Ishikawa (cell line): ENCODE measurements around the gene CLDN22.

Experiments
- CREB1 ChIP-seq: IDR thresholded peaks from 2 replicates; pipeline ENCODE4 v1.6.1; 2012; ENCODE audit warnings: low read depth
- EGR1 ChIP-seq: IDR thresholded peaks from 2 replicates; pipeline ENCODE4 v1.6.1; 2012
- EP300 ChIP-seq: IDR thresholded peaks from 2 replicates; pipeline ENCODE4 v1.6.1; 2012; ENCODE audit warnings: borderline replicate concordance
- FOXM1 ChIP-seq: IDR thresholded peaks from 2 replicates; pipeline ENCODE4 v1.6.1; 2012; ENCODE audit warnings: low read depth, borderline replicate concordance
- NFIC ChIP-seq: IDR thresholded peaks from 2 replicates; pipeline ENCODE4 v1.6.1; 2012
- RAD21 ChIP-seq: IDR thresholded peaks from 2 replicates; pipeline ENCODE4 v1.6.1; 2012; ENCODE audit warnings: low read depth
- TAF1 ChIP-seq: IDR thresholded peaks from 2 replicates; pipeline ENCODE4 v1.6.1; 2012; ENCODE audit warnings: low read depth, mild to moderate bottlenecking
- TCF12 ChIP-seq: IDR thresholded peaks from 2 replicates; pipeline ENCODE4 v1.6.1; 2012; ENCODE audit warnings: low read depth
- YY1 ChIP-seq: IDR thresholded peaks from 2 replicates; pipeline ENCODE4 v1.6.1; 2012; ENCODE audit warnings: low read depth
- ZBTB7A ChIP-seq: IDR thresholded peaks from 2 replicates; pipeline ENCODE4 v1.6.1; 2012; ENCODE audit warnings: low read depth
- TF ChIP-seq, protein P1 (sequence below): IDR thresholded peaks from 2 replicates; pipeline ENCODE4 v1.6.1; 2012

- TF ChIP-seq, protein P1, sequence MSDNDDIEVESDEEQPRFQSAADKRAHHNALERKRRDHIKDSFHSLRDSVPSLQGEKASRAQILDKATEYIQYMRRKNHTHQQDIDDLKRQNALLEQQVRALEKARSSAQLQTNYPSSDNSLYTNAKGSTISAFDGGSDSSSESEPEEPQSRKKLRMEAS = no peak
- no peak for TF ChIP-seq NFIC
- no peak for TF ChIP-seq EGR1
- no peak for TF ChIP-seq YY1
- no peak for TF ChIP-seq ZBTB7A
- TF ChIP-seq EP300 = no peak
- TF ChIP-seq TAF1 = no peak
- no peak for TF ChIP-seq RAD21
- TF ChIP-seq CREB1 = no peak
- no peak for TF ChIP-seq TCF12
- TF ChIP-seq FOXM1 = no peak
Observed at GRCh38 chr4:183285886-183286285, 34.2 kb downstream of the CLDN22 start.
